Measurements from ENCODE around the gene CDKN2C. TPM values are rescaled to one million over a fixed set of nuclear protein-coding genes. Genes with fewer than 3 reads are reported as not detected.

CDKN2C gene
- total and polyA plus RNA-seq, 8 donors: 3.5 to 14.1 (median 10.0) TPM

- WGBS, 5 donors: 62 to 77% (median 69%) methylated on average over 6 of the region's 6 CpGs
- TF ChIP-seq POLR2A (IDR thresholded peaks at IDR 0.05): no peak
- no peak for TF ChIP-seq CTCF (IDR thresholded peaks at IDR 0.05)
- no peak for TF ChIP-seq POLR2AphosphoS5 (IDR thresholded peaks at IDR 0.05)
- no peak for TF ChIP-seq EP300 (IDR thresholded peaks at IDR 0.05)
- H3K36me3 ChIP-seq: no peaks in the 10 kb centered on the region
- H3K27me3 ChIP-seq: peaks cover 0 to 6% (median 0%) of the 10 kb centered on the region in 3 donors
- peaks cover 11 to 39% (median 27%) of the 10 kb centered on the region in 4 donors for H3K4me1 ChIP-seq
- peak overlapping the region in 2 of 5 donors; percentile 12 to 98 for H3K27ac ChIP-seq
- H3K9me3 ChIP-seq: no peaks in the 10 kb centered on the region
- H3K4me3 ChIP-seq: peak overlapping the region in 2 of 4 donors; percentile 79 to 82
- DNase-seq: no peak
- intact Hi-C loops (cut with DNase I; ENCODE audit: low total_unique reads): no loop called here
These were observed 1.8 kb downstream of the CDKN2C start for GRCh38 chr1:50971748-50972305.

GRCh38 chr1:50972766-50973165, 2.7 kb downstream of the CDKN2C start:
- no peak for DNase-seq
- no peaks in the 10 kb centered on the region for H3K9me3 ChIP-seq
- peaks cover 0 to 15% (median 8%) of the 10 kb centered on the region in 3 donors for H3K27me3 ChIP-seq
- no peak for TF ChIP-seq POLR2A (IDR thresholded peaks at IDR 0.05)
- TF ChIP-seq EP300 (IDR thresholded peaks at IDR 0.05): no peak
- no peak for TF ChIP-seq CTCF (IDR thresholded peaks at IDR 0.05)
- TF ChIP-seq POLR2AphosphoS5 (IDR thresholded peaks at IDR 0.05): no peak
- no peak overlapping the region for H3K4me3 ChIP-seq
- H3K27ac ChIP-seq: peak overlapping the region in 1 of 5 donors; percentile 55
- H3K4me1 ChIP-seq: peaks cover 1 to 39% (median 28%) of the 10 kb centered on the region in 4 donors
- WGBS, 5 donors: 58 to 70% (median 66%) methylated on average over 1 of the region's 1 CpG
- intact Hi-C loops (cut with DNase I; ENCODE audit: low total_unique reads): no loop called here
- no peaks in the 10 kb centered on the region for H3K36me3 ChIP-seq

- Histone ChIP-seq H3K27me3 (peaks cover 0 to 20% (median 10%) of the 10 kb centered on the region in 3 donors), H3K27ac (peak overlapping the region in 1 of 5 donors; percentile 55), H3K9me3 (no peaks in the 10 kb centered on the region), H3K4me3 (no peak overlapping the region), H3K36me3 (no peaks in the 10 kb centered on the region), H3K4me1 (peaks cover 0 to 37% (median 26%) of the 10 kb centered on the region in 4 donors)
- intact Hi-C loops (cut with DNase I; ENCODE audit: low total_unique reads): no loop called here
- no peak for TF ChIP-seq POLR2AphosphoS5 (IDR thresholded peaks at IDR 0.05)
- no peak for TF ChIP-seq POLR2A (IDR thresholded peaks at IDR 0.05)
- TF ChIP-seq EP300 (IDR thresholded peaks at IDR 0.05): no peak
- no peak for TF ChIP-seq CTCF (IDR thresholded peaks at IDR 0.05)
- DNase-seq: no peak
- 89 to 98% (median 92%) methylated on average over 1 of the region's 1 CpG for WGBS, 5 donors
These were observed 3.2 kb downstream of the CDKN2C start for GRCh38 chr1:50973255-50973654.

- DNase-seq: no peak
- H3K27ac ChIP-seq: no peak overlapping the region
- H3K4me1 ChIP-seq: peaks cover 0 to 45% (median 30%) of the 10 kb centered on the region in 4 donors
- H3K36me3 ChIP-seq: no peaks in the 10 kb centered on the region
- H3K9me3 ChIP-seq: no peaks in the 10 kb centered on the region
- H3K4me3 ChIP-seq: no peak overlapping the region
- intact Hi-C loops (cut with DNase I; ENCODE audit: low total_unique reads): no loop called here
- no peak for TF ChIP-seq CTCF (IDR thresholded peaks at IDR 0.05)
- TF ChIP-seq POLR2AphosphoS5 (IDR thresholded peaks at IDR 0.05): no peak
- no peak for TF ChIP-seq EP300 (IDR thresholded peaks at IDR 0.05)
- TF ChIP-seq POLR2A (IDR thresholded peaks at IDR 0.05): no peak
- 89 to 96% (median 93%) methylated on average over 13 of the region's 13 CpGs for WGBS, 5 donors
- H3K27me3 ChIP-seq: peaks cover 0 to 28% (median 13%) of the 10 kb centered on the region in 3 donors
These were observed 4.0 kb downstream of the CDKN2C start for GRCh38 chr1:50973875-50974617.

Data from stomach (tissue), 9 donors.